GM21529 (cell line): ENCODE results near the gene SPATC1L.

Experiments
- ATAC-seq: cut with Tn5 transposase; IDR thresholded peaks from one replicate; pipeline ENCODE4 v1.9.1; 2021; ENCODE audit not compliant: unreplicated experiment

The SPATC1L gene

DNA sequence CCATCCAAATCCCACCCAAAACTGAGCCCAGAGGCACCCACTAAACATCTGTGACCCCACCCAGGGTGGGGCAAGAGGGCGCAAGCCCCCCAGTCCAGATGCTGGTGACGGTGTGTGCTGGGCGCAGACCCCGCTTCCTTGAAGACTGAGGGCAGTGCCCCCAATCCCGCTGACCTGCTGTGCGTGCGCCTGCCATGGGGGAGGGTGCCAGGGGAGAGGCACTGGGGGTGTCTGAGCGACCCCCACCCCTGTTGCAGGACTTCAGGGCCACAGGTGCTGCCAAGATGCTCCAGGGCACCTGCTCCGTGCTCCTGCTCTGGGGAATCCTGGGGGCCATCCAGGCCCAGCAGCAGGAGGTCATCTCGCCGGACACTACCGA lies 73.1 kb downstream of the SPATC1L start:
- ATAC-seq: no peak
